HepG2 (cell line): ENCODE measurements around the gene MRM3. TPM values are rescaled to one million over a fixed set of nuclear protein-coding genes. Genes with fewer than 3 reads are reported as not detected.

Source experiments
- ATAC-seq: fragments of 200-7000 bp; cut with Tn5 transposase; 3 replicates; pipeline ENCODE4 v1.9.1; 2020; ENCODE audit warnings: mild to moderate bottlenecking, moderate library complexity
- BruUV-seq: library from RNA; stranded (reverse); fragments of 400-500 nt; replicated peaks from 2 replicates; lab custom pipeline; 2021; lab: Mats Ljungman, UMichigan
- CTCF ChIA-PET: fragments of 300-600 bp; formaldehyde crosslinking; extraction: SDS; loops from one replicate; lab custom pipeline; 2021; ENCODE audit warnings: low total read pairs, inconsistent platforms, low intra/inter-chr PET ratio; lab: Yijun Ruan, JAX
- POLR2A ChIA-PET: fragments of 350-600 bp; sonication (Branson Sonifier 250); formaldehyde crosslinking; loops from one replicate; lab custom pipeline; 2020; ENCODE audit warnings: antibody characterized with exemption, inconsistent platforms; lab: Yijun Ruan, JAX
- DNase-seq: peaks from one replicate; pipeline ENCODE4 v3.0.0-alpha.2; 2015; ENCODE audit warnings: low spot score
- FAIRE-seq: peaks from 3 replicates; lab custom pipeline; 2011; peaks lifted over from hg19 to GRCh38; lab: Jason Lieb, UNC
- H2AFZ ChIP-seq: one replicate; pipeline ENCODE4 v1.6.1; 2011; ENCODE audit warnings: low read length, inconsistent platforms
- H3K27ac ChIP-seq: fragments of 300-600 bp; 3 replicates; pipeline ENCODE4 v1.8.0; 2011; ENCODE audit warnings: mixed run types, mild to moderate bottlenecking, mixed read lengths, low read length, inconsistent platforms; ENCODE audit not compliant: insufficient read depth; ENCODE audit errors: extremely low read length
- H3K27me3 ChIP-seq, 2 experiments: fragments of 200-600 bp in 1 of 2; 2 replicates in 1 of 2; 3 replicates in 1 of 2; pipeline versions ENCODE4 v1.6.0 to v1.8.0; 2011; ENCODE audit warnings: low read length in 2 of 2, mild to moderate bottlenecking in 2 of 2, moderate library complexity in 2 of 2, inconsistent platforms in 1 of 2; ENCODE audit not compliant: insufficient read depth in 2 of 2, control insufficient read depth in 1 of 2
- H3K36me3 ChIP-seq, 2 experiments: fragments of 200-600 bp in 1 of 2; replicated peaks in 1 of 2; 2 replicates in 1 of 2; 3 replicates in 1 of 2; pipeline versions ENCODE4 v1.5.1 to v1.8.0; 2011; ENCODE audit warnings: low read length in 2 of 2, inconsistent platforms in 1 of 2; ENCODE audit not compliant: insufficient read depth in 2 of 2, control insufficient read depth in 1 of 2
- H3K4me1 ChIP-seq: 2 replicates; pipeline ENCODE4 v1.5.1; 2012; ENCODE audit warnings: low read length, inconsistent platforms; ENCODE audit not compliant: insufficient read depth
- H3K4me2 ChIP-seq: 2 replicates; pipeline ENCODE4 v1.6.0; 2011; ENCODE audit warnings: low read depth, low read length, inconsistent platforms
- H3K4me3 ChIP-seq, 3 experiments: fragments of 200-600 bp in 1 of 3; sonication (generic), shearing (Covaris generic) in 1 of 3; replicated peaks in 1 of 3; 2 replicates each; pipeline ENCODE4 v1.5.1; 2011 to 2016; ENCODE audit warnings: low read length in 3 of 3, inconsistent platforms in 2 of 3, low read depth in 2 of 3, mild to moderate bottlenecking in 2 of 3, control low read depth in 1 of 3, mixed read lengths in 1 of 3; ENCODE audit not compliant: insufficient read depth in 1 of 3
- H3K79me2 ChIP-seq: one replicate; pipeline ENCODE4 v1.6.1; 2011; ENCODE audit warnings: low read length, inconsistent platforms; ENCODE audit not compliant: insufficient read depth
- H3K9ac ChIP-seq: 2 replicates; pipeline ENCODE4 v1.6.0; 2011; ENCODE audit warnings: mild to moderate bottlenecking, low read depth, low read length, inconsistent platforms; ENCODE audit not compliant: insufficient read depth
- H3K9me3 ChIP-seq: 2 replicates; pipeline ENCODE4 v1.5.1; 2012; ENCODE audit warnings: mild to moderate bottlenecking, low read length
- H4K20me1 ChIP-seq: 2 replicates; pipeline ENCODE4 v1.6.0; 2011; ENCODE audit warnings: inconsistent platforms, mild to moderate bottlenecking, low read length, moderate library complexity; ENCODE audit not compliant: insufficient read depth
- ASH2L ChIP-seq: fragments of 300-600, 200-600 bp; sonication (generic); IDR thresholded peaks from 2 replicates; pipeline ENCODE4 v1.7.0; 2017; ENCODE audit warnings: low read depth, mild to moderate bottlenecking, moderate library complexity, mixed read lengths, low read length; ENCODE audit not compliant: insufficient read length
- KLF15 ChIP-seq: sonication (generic); formaldehyde crosslinking; IDR thresholded peaks from 2 replicates; pipeline ENCODE4 v1.8.1; 2023; ENCODE audit warnings: borderline replicate concordance, mild to moderate bottlenecking, inconsistent platforms, missing genetic modification reagents, mixed read lengths
- MIXL1 ChIP-seq: IDR thresholded peaks from 2 replicates; pipeline ENCODE4 v1.6.1; 2016
- RFX5 ChIP-seq: IDR thresholded peaks from 2 replicates; pipeline ENCODE4 v1.6.1; 2011; ENCODE audit warnings: low read depth, low read length, improper control_type of control experiment
- SCMH1 ChIP-seq: sonication (generic); formaldehyde crosslinking; IDR thresholded peaks from 2 replicates; pipeline ENCODE4 v1.9.0; 2021; ENCODE audit warnings: missing genetic modification reagents, mild to moderate bottlenecking, borderline replicate concordance
- ZBTB1 ChIP-seq: sonication (generic); formaldehyde crosslinking; IDR thresholded peaks from 2 replicates; pipeline ENCODE4 v1.4.0; 2020; ENCODE audit warnings: missing genetic modification reagents, borderline replicate concordance
- ZNF296 ChIP-seq: sonication (generic); formaldehyde crosslinking; conservative IDR thresholded peaks from 2 replicates; pipeline ENCODE4 v1.5.0; 2020; ENCODE audit warnings: mild to moderate bottlenecking, missing genetic modification reagents
- ZNF598 ChIP-seq: sonication (generic); formaldehyde crosslinking; IDR thresholded peaks from 2 replicates; pipeline ENCODE4 v1.5.1; 2020; ENCODE audit warnings: mild to moderate bottlenecking, missing genetic modification reagents, borderline replicate concordance
- ZSCAN5A ChIP-seq: sonication (generic); formaldehyde crosslinking; IDR thresholded peaks from 2 replicates; pipeline ENCODE4 v1.8.0; 2022; ENCODE audit warnings: mild to moderate bottlenecking, missing genetic modification reagents, borderline replicate concordance
- whole genome bisulfite sequencing: methylation state at CpG from one replicate; pipeline ENCODE4 v1.1.6; 2017; ENCODE audit warnings: low lambda C conversion rate; 5-methylcytosine and 5-hydroxymethylcytosine counted together
- in situ Hi-C: cut with HindIII; loops from 2 replicates; pipeline ENCODE4 v1.10.0; 2017; ENCODE audit warnings: low pct_unique_long_range_greater_than_20kb; ENCODE audit not compliant: extremely low pct_ligation_motif_present
- intact Hi-C: fragments of 100-400 bp; cut with micrococcal nuclease; formaldehyde crosslinking; loops from one replicate; pipeline ENCODE4 v1.10.0; 2022; ENCODE audit not compliant: unreplicated experiment
- polyA plus RNA-seq, 8 experiments: library from polyadenylated mRNA; depleted of rRNA in 3 of 8; stranded (reverse) in 7 of 8; unstranded in 1 of 8; fragments of >200 nt; fragmentation: Illumina TruSeq in 4 of 8; extraction: Trizol in 4 of 8; gene quantifications; 2 replicates each; pipeline versions ENCODE4 v1.2.1 to v1.2.3, GENCODE V29; 2011 to 2016; ENCODE audit warnings: low read depth in 4 of 8, missing spikeins in 1 of 8, mixed read lengths in 1 of 8; ENCODE audit not compliant: insufficient read depth in 1 of 8
- total RNA-seq, 5 experiments: library from RNA; depleted of rRNA; stranded (reverse); fragments of >200 nt; fragmentation: Illumina TruSeq; extraction: Trizol; gene quantifications; 2 replicates each; pipeline ENCODE4 v1.2.3, GENCODE V29; 2016; ENCODE audit warnings: low read depth in 1 of 5
- TF ChIP-seq, protein P1 (sequence below): sonication (generic); formaldehyde crosslinking; IDR thresholded peaks from 2 replicates; pipeline ENCODE4 v1.4.0; 2020; ENCODE audit warnings: missing genetic modification reagents
- TF ChIP-seq, protein P2 (sequence below): sonication (generic); formaldehyde crosslinking; IDR thresholded peaks from 2 replicates; pipeline ENCODE4 v1.4.0; 2020; ENCODE audit warnings: mild to moderate bottlenecking, missing genetic modification reagents
- TF ChIP-seq, protein P3 (sequence below): sonication (generic); formaldehyde crosslinking; IDR thresholded peaks from 2 replicates; pipeline ENCODE4 v1.5.0; 2020; ENCODE audit warnings: mild to moderate bottlenecking, missing genetic modification reagents

The MRM3 gene
- total and polyA plus RNA-seq, 2 of the 13 experiments (the other 11 are each of a cell fraction or from before 2014, with no cell fraction given) = 12.3 to 25.5 TPM

- no peak overlapping the region for H3K9ac ChIP-seq
- no peak for DNase-seq
- H3K9me3 ChIP-seq = no peaks in the 10 kb centered on the region
- no peak overlapping the region for H3K4me3 ChIP-seq
- TF ChIP-seq ASH2L (no peak), ZBTB1 (CRISPR knock-in tag) (no peak), ZNF296 (CRISPR knock-in tag) (no peak), ZSCAN5A (CRISPR knock-in tag) (no peak), MIXL1 (no peak), ZNF598 (CRISPR knock-in tag) (no peak)
- TF ChIP-seq, all 625 proteins: peak for 0
- no TSS peak for BruUV-seq
- ATAC-seq = no peak
- Histone ChIP-seq H3K4me1 (no peaks in the 10 kb centered on the region), H3K36me3 (peaks cover 0 to under 1% of the 10 kb centered on the region in 2 experiments; a peak in 3 of 5 replicates), H3K79me2 (no peaks in the 10 kb centered on the region), H4K20me1 (no peaks in the 10 kb centered on the region), H3K4me2 (no peak overlapping the region), H3K27ac (no peak overlapping the region), H3K27me3 (no peaks in the 10 kb centered on the region), H2AFZ (no peak overlapping the region)
- ChIA-PET CTCF (no interaction called here), POLR2A (no interaction called here)
- in situ Hi-C loops = no loop called here
- intact Hi-C loops = no loop called here
- no peak for FAIRE-seq
- WGBS = 88% methylated on average over 19 of the region's 19 CpGs
These were observed 48.2 kb downstream of the MRM3 start for GRCh38 chr17:830381-830780.

DNA sequence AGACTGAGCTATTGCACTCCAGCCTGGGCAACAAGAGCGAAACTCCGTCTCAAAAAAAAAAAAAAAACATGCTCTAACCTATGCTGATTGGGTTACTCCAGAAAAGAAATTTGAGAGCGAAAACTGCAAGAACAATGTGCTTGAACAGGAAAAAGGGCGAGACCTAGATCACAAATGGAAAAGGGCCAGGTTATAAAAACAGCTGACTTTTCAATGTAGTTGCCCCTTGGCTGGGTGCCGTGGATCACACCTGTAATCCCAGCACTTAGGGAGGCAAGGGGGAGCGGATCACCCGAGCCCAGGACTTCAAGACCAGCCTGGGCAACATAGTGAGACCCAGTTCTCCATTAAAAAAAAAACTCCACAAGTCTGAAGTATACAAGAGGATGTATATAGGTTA lies 48.8 kb downstream of the MRM3 start:
- ChIA-PET POLR2A (no interaction called here), CTCF (no interaction called here)
- Histone ChIP-seq H4K20me1 (no peaks in the 10 kb centered on the region), H3K4me1 (no peaks in the 10 kb centered on the region), H3K4me3 (no peak overlapping the region), H3K36me3 (no peaks in the 10 kb centered on the region; a peak in 1 of 5 replicates), H3K79me2 (no peaks in the 10 kb centered on the region), H3K4me2 (no peak overlapping the region), H3K9me3 (no peaks in the 10 kb centered on the region), H3K9ac (no peak overlapping the region), H2AFZ (no peak overlapping the region), H3K27me3 (no peaks in the 10 kb centered on the region), H3K27ac (no peak overlapping the region)
- DNase-seq (no peak), FAIRE-seq (no peak), ATAC-seq (no peak)
- WGBS = 95% methylated on average over 7 of the region's 7 CpGs
- no TSS peak for BruUV-seq
- intact Hi-C loops (no loop called here), in situ Hi-C loops (no loop called here)
- TF ChIP-seq KLF15 (CRISPR knock-in tag) (no peak), RFX5 (no peak), SCMH1 (CRISPR knock-in tag) (no peak)
- TF ChIP-seq, protein P1, sequence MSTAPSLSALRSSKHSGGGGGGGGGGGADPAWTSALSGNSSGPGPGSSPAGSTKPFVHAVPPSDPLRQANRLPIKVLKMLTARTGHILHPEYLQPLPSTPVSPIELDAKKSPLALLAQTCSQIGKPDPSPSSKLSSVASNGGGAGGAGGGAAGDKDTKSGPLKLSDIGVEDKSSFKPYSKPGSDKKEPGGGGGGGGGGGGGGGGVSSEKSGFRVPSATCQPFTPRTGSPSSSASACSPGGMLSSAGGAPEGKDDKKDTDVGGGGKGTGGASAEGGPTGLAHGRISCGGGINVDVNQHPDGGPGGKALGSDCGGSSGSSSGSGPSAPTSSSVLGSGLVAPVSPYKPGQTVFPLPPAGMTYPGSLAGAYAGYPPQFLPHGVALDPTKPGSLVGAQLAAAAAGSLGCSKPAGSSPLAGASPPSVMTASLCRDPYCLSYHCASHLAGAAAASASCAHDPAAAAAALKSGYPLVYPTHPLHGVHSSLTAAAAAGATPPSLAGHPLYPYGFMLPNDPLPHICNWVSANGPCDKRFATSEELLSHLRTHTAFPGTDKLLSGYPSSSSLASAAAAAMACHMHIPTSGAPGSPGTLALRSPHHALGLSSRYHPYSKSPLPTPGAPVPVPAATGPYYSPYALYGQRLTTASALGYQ (CRISPR knock-in tag) = no peak
- TF ChIP-seq, protein P2, sequence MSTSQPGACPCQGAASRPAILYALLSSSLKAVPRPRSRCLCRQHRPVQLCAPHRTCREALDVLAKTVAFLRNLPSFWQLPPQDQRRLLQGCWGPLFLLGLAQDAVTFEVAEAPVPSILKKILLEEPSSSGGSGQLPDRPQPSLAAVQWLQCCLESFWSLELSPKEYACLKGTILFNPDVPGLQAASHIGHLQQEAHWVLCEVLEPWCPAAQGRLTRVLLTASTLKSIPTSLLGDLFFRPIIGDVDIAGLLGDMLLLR (CRISPR knock-in tag) = no peak
- TF ChIP-seq, protein P3, sequence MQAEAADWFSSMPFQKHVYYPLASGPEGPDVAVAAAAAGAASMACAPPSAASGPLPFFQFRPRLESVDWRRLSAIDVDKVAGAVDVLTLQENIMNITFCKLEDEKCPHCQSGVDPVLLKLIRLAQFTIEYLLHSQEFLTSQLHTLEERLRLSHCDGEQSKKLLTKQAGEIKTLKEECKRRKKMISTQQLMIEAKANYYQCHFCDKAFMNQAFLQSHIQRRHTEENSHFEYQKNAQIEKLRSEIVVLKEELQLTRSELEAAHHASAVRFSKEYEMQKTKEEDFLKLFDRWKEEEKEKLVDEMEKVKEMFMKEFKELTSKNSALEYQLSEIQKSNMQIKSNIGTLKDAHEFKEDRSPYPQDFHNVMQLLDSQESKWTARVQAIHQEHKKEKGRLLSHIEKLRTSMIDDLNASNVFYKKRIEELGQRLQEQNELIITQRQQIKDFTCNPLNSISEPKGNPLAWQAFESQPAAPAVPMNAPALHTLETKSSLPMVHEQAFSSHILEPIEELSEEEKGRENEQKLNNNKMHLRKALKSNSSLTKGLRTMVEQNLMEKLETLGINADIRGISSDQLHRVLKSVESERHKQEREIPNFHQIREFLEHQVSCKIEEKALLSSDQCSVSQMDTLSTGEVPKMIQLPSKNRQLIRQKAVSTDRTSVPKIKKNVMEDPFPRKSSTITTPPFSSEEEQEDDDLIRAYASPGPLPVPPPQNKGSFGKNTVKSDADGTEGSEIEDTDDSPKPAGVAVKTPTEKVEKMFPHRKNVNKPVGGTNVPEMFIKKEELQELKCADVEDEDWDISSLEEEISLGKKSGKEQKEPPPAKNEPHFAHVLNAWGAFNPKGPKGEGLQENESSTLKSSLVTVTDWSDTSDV (CRISPR knock-in tag) = no peak
